OCI-LY7 (cell line): ENCODE data around the gene UPF2. TPM values are rescaled to one million over a fixed set of nuclear protein-coding genes. Genes with fewer than 3 reads are reported as not detected.
"Not testable (repeated sequence)": the region's sequence is repeated elsewhere in the genome, so short reads cannot be mapped to it uniquely, and the experiment has no call there.

Experiments
- BruUV-seq: library from RNA; stranded (reverse); fragments of 400-500 nt; replicated peaks from 2 replicates; lab custom pipeline; 2021; lab: Mats Ljungman, UMichigan
- CTCF ChIA-PET: fragments of 300-600 bp; sonication (Branson Sonifier 250); formaldehyde crosslinking; loops from one replicate; lab custom pipeline; 2022; ENCODE audit warnings: antibody characterized with exemption; ENCODE audit not compliant: unreplicated experiment; lab: Charles Lee
- POLR2A ChIA-PET: fragments of 300-600 bp; sonication (Branson Sonifier 250); formaldehyde crosslinking; loops from one replicate; lab custom pipeline; 2022; ENCODE audit warnings: antibody characterized with exemption; lab: Charles Lee
- DNase-seq: peaks from one replicate; pipeline ENCODE4 v3.0.0-alpha.2; 2015; ENCODE audit warnings: low spot score
- H2AFZ ChIP-seq: fragments of 200-600 bp; sonication (generic), shearing (Covaris generic); 2 replicates; pipeline ENCODE4 v1.6.1; 2014; ENCODE audit warnings: mild to moderate bottlenecking, antibody characterized with exemption, low read length, moderate library complexity
- H3K27ac ChIP-seq: fragments of 200-600 bp; sonication (generic); 2 replicates; pipeline ENCODE4 v1.5.1; 2014; ENCODE audit warnings: mixed run types, low read depth, mild to moderate bottlenecking, moderate library complexity, low read length, inconsistent platforms; ENCODE audit not compliant: poor library complexity, severe bottlenecking
- H3K36me3 ChIP-seq: fragments of 200-600 bp; sonication (generic); 2 replicates; pipeline ENCODE4 v1.6.1; 2014; ENCODE audit warnings: mild to moderate bottlenecking, antibody characterized with exemption, low read length, moderate library complexity, mixed read lengths; ENCODE audit not compliant: insufficient read depth
- H3K4me1 ChIP-seq: fragments of 200-600 bp; sonication (generic); 2 replicates; pipeline ENCODE4 v1.5.1; 2014; ENCODE audit warnings: mild to moderate bottlenecking, low read length; ENCODE audit not compliant: insufficient read depth, poor library complexity, severe bottlenecking
- H3K4me2 ChIP-seq: fragments of 200-600 bp; sonication (generic); 2 replicates; pipeline ENCODE4 v1.6.1; 2014; ENCODE audit warnings: mild to moderate bottlenecking, low read length
- H3K4me3 ChIP-seq: fragments of 200-600 bp; sonication (generic); 2 replicates; pipeline ENCODE4 v1.5.1; 2014; ENCODE audit warnings: mild to moderate bottlenecking, low read depth, low read length; ENCODE audit not compliant: poor library complexity, severe bottlenecking
- H3K79me2 ChIP-seq: fragments of 200-600 bp; sonication (generic); 2 replicates; pipeline ENCODE4 v1.6.1; 2016; ENCODE audit warnings: low read depth, mild to moderate bottlenecking, low read length, moderate library complexity, mixed read lengths; ENCODE audit not compliant: insufficient read depth
- H3K9me2 ChIP-seq: fragments of 200-600 bp; sonication (generic); 2 replicates; pipeline ENCODE4 v1.6.1; 2016; ENCODE audit warnings: mild to moderate bottlenecking, low read length, mixed read lengths; ENCODE audit not compliant: insufficient read depth
- H3K9me3 ChIP-seq: fragments of 200-600 bp; sonication (generic); 2 replicates; pipeline ENCODE4 v1.6.1; 2014; ENCODE audit warnings: mild to moderate bottlenecking, mixed run types, low read length, mixed read lengths
- H4K20me1 ChIP-seq: fragments of 200-600 bp; sonication (generic); 2 replicates; pipeline ENCODE4 v1.6.1; 2014; ENCODE audit warnings: mild to moderate bottlenecking, antibody characterized with exemption, low read length, moderate library complexity, mixed read lengths; ENCODE audit not compliant: insufficient read depth
- EZH2phosphoT487 ChIP-seq: fragments of 200-600 bp; sonication (generic); IDR thresholded peaks from 2 replicates; pipeline ENCODE4 v1.6.1; 2018; ENCODE audit warnings: low read depth, borderline replicate concordance, mild to moderate bottlenecking, mixed run types, antibody characterized with exemption, low read length, moderate library complexity, mixed read lengths
- intact Hi-C: fragments of 100-400 bp; cut with micrococcal nuclease; formaldehyde crosslinking; loops from one replicate; pipeline ENCODE4 v1.10.0; 2022; ENCODE audit not compliant: unreplicated experiment
- total RNA-seq, 2 experiments: library from RNA; depleted of rRNA in 1 of 2; stranded (reverse); fragments of >200 nt in 1 of 2; shearing (Covaris generic) in 1 of 2; gene quantifications; 2 replicates each; pipeline ENCODE4 v1.2.3, GENCODE V29; 2014 to 2022
- TF ChIP-seq, protein P1 (sequence below): fragments of 200-600 bp; sonication (generic); conservative IDR thresholded peaks from 2 replicates; pipeline ENCODE4 v1.5.1; 2014; ENCODE audit warnings: mild to moderate bottlenecking, antibody characterized with exemption, low read length, moderate library complexity, mixed read lengths

The UPF2 gene
- total RNA-seq, 2 experiments from 2014 or later = 24.8 to 46.8 TPM

DNA sequence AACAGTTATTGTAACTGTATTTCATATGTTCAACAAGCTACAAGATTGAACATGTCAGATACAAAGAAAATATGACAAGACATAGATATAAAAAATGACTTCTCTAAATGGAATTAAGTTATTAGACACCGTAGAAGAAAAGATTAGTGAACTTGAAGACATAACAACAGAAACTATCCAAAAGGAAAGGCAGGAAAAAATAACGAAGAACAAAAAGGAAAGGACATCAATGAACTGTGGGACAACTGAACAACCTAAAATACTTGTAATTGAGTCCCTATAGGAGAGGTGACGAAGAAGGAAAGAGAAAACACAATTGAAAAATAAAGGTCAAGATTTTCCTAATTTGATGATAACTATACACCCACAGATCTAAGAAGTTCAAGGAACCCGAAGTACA lies 32.3 kb downstream of the UPF2 start:
- H3K79me2 ChIP-seq = peaks cover 35% of the 10 kb centered on the region
- POLR2A ChIA-PET = interaction anchor here (1.4 to 3.1 kb wide), 3 partner anchors 16 to 22 kb away, joined by 5 to 10 read pairs (median 6); no protein-coding TSS in a partner anchor

DNA sequence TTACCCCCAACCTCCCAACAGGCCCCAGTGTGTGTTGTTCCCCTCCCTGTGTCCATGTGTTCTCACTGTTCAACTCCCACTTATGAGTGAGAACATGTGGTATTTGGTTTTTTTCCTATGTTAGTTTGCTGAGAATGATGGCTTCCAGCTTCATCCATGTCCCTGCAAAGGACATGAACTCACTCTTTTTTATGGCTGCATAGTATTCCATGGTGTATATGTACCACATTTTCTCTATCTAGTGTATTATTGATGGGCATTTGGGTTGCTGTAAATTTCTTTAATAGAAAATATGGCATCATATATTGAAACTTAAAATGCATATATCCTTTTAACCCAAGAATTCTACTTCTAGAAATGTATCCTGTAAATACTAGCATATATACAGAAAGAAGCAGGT lies 33.8 kb downstream of the UPF2 start:
- intact Hi-C loops, BruUV-seq, DNase-seq, H3K4me3 ChIP-seq, CTCF ChIA-PET, H3K9me2 ChIP-seq, H4K20me1 ChIP-seq, H2AFZ ChIP-seq, H3K4me1 ChIP-seq, H3K27ac ChIP-seq, H3K4me2 ChIP-seq: not testable (repeated sequence)
- peaks cover 26% of the 10 kb centered on the region for H3K9me3 ChIP-seq
- POLR2A ChIA-PET = interaction anchor here (0.5 to 2.7 kb wide), 2 partner anchors 24 kb away, joined by 3 to 6 read pairs; no protein-coding TSS in a partner anchor
- peaks cover 20% of the 10 kb centered on the region; the same call in 1 of the 2 replicates for H3K79me2 ChIP-seq
- H3K36me3 ChIP-seq = peaks cover 92% of the 10 kb centered on the region

More for the DNA sequence above, 32.3 kb downstream of the UPF2 start:
- intact Hi-C loops = no loop called here
- Histone ChIP-seq H3K9me3 (peaks cover 26% of the 10 kb centered on the region), H3K36me3 (peaks cover 81% of the 10 kb centered on the region), H3K4me3 (no peak overlapping the region), H3K27ac (no peak overlapping the region), H3K9me2 (no peaks in the 10 kb centered on the region), H3K4me1 (no peaks in the 10 kb centered on the region), H2AFZ (no peak overlapping the region), H3K4me2 (no peak overlapping the region), H4K20me1 (no peaks in the 10 kb centered on the region)
- no peak for DNase-seq
- TF ChIP-seq EZH2phosphoT487 = no peak
- TF ChIP-seq, protein P1, sequence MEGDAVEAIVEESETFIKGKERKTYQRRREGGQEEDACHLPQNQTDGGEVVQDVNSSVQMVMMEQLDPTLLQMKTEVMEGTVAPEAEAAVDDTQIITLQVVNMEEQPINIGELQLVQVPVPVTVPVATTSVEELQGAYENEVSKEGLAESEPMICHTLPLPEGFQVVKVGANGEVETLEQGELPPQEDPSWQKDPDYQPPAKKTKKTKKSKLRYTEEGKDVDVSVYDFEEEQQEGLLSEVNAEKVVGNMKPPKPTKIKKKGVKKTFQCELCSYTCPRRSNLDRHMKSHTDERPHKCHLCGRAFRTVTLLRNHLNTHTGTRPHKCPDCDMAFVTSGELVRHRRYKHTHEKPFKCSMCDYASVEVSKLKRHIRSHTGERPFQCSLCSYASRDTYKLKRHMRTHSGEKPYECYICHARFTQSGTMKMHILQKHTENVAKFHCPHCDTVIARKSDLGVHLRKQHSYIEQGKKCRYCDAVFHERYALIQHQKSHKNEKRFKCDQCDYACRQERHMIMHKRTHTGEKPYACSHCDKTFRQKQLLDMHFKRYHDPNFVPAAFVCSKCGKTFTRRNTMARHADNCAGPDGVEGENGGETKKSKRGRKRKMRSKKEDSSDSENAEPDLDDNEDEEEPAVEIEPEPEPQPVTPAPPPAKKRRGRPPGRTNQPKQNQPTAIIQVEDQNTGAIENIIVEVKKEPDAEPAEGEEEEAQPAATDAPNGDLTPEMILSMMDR = no peak
- no TSS peak for BruUV-seq
- CTCF ChIA-PET = no interaction called here

DNA sequence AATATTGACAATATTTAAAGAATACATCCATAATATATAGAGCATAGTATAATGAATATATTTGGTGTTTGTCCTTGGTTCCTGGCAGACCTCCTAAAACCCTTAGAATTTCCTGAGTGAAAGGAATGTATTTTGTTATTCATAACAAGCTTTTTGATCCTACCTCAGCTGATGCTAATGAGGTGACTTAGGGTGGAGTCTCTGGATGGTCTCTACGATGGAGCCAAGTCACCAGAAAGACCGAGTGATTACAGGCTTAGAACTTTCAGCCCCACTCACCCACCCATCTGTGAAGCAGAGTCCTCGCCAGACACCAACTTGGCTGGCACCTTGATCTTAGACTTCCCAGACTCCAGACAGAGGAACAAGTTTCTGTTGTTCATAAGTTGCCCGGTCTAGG lies 35.9 kb downstream of the UPF2 start:
- no TSS peak for BruUV-seq
- Histone ChIP-seq H3K36me3 (peaks cover 95% of the 10 kb centered on the region), H3K79me2 (peaks cover 14% of the 10 kb centered on the region; the same call in 1 of the 2 replicates), H3K9me3 (peaks cover 26% of the 10 kb centered on the region), H3K9me2 (no peaks in the 10 kb centered on the region), H3K4me3 (no peak overlapping the region), H2AFZ (no peak overlapping the region), H3K4me1 (no peaks in the 10 kb centered on the region), H3K27ac (no peak overlapping the region), H4K20me1 (no peaks in the 10 kb centered on the region), H3K4me2 (no peak overlapping the region)
- ChIA-PET CTCF (no interaction called here), POLR2A (interaction anchor here (1.0 kb wide), 1 partner anchor 136 kb away, joined by 3 read pairs; no protein-coding TSS in a partner anchor)
- no peak for DNase-seq
- TF ChIP-seq EZH2phosphoT487 = no peak
- TF ChIP-seq, protein P1 = no peak
- intact Hi-C loops = no loop called here
